Astrocyte of the hippocampus (primary cell): ENCODE data around the gene EHD4.

Experiments used
- DNase-seq: peaks from one replicate; pipeline ENCODE4 v3.0.0; 2011; ENCODE audit warnings: low read depth, low spot score

EHD4 gene

GRCh38 chr15:41980654-41981323, 8.4 kb upstream of the EHD4 start:
- peak; percentile 45 for DNase-seq

GRCh38 chr15:41979493-41980266, 7.3 kb upstream of the EHD4 start:
- DNase-seq = no peak

- no peak for DNase-seq
Observed at GRCh38 chr15:41978534-41978933, 6.2 kb upstream of the EHD4 start.

- no peak for DNase-seq
Observed at GRCh38 chr15:41977757-41978383, 5.5 kb upstream of the EHD4 start.

- DNase-seq = no peak
Observed at GRCh38 chr15:41975669-41976068, 3.3 kb upstream of the EHD4 start.

GRCh38 chr15:41974041-41974440, 1.7 kb upstream of the EHD4 start:
- DNase-seq = no peak

GRCh38 chr15:41971895-41972252, 483 bp downstream of the EHD4 start:
- no peak for DNase-seq

GRCh38 chr15:41971089-41971894, 1.1 kb downstream of the EHD4 start:
- DNase-seq = peak; percentile 84

- no peak for DNase-seq
Observed at GRCh38 chr15:41970456-41970855, 1.9 kb downstream of the EHD4 start.

GRCh38 chr15:41969851-41970431, 2.4 kb downstream of the EHD4 start:
- no peak for DNase-seq

GRCh38 chr15:41968701-41969100, 3.7 kb downstream of the EHD4 start:
- no peak for DNase-seq

- peak; percentile 48 for DNase-seq
Observed at GRCh38 chr15:41967506-41968206, 4.7 kb downstream of the EHD4 start.

- DNase-seq = no peak
Observed at GRCh38 chr15:41966920-41967465, 5.4 kb downstream of the EHD4 start.

GRCh38 chr15:41966414-41966812, 5.9 kb downstream of the EHD4 start:
- no peak for DNase-seq

- DNase-seq = peak; percentile 45
Observed at GRCh38 chr15:41965441-41966413, 6.6 kb downstream of the EHD4 start.

GRCh38 chr15:41961595-41962202, 10.7 kb downstream of the EHD4 start:
- no peak for DNase-seq

GRCh38 chr15:41961001-41961518, 11.3 kb downstream of the EHD4 start:
- DNase-seq = no peak

- no peak for DNase-seq
Observed at GRCh38 chr15:41958002-41958420, 14.3 kb downstream of the EHD4 start.
